HEK293 (cell line): ENCODE measurements around the gene ABCC3.

Experiments
- ATF2 ChIP-seq: fragments of 450-650 bp; formaldehyde crosslinking; IDR thresholded peaks from 2 replicates; pipeline ENCODE4 v1.5.1; 2016; ENCODE audit warnings: missing biosample characterization, missing genetic modification characterization, low read depth
- GLI2 ChIP-seq: fragments of 450-650 bp; formaldehyde crosslinking; IDR thresholded peaks from 2 replicates; pipeline ENCODE4; 2017; ENCODE audit warnings: missing biosample characterization, missing genetic modification characterization, low read depth, borderline replicate concordance
- KLF16 ChIP-seq: fragments of 450-650 bp; formaldehyde crosslinking; IDR thresholded peaks from 2 replicates; pipeline ENCODE4 v1.5.1; 2017; ENCODE audit warnings: missing biosample characterization, missing genetic modification characterization
- KLF9 ChIP-seq: fragments of 450-650 bp; formaldehyde crosslinking; IDR thresholded peaks from 2 replicates; pipeline ENCODE4 v1.5.1; 2016; ENCODE audit warnings: missing biosample characterization, missing genetic modification characterization, low read depth
- PRDM10 ChIP-seq: fragments of 450-650 bp; formaldehyde crosslinking; IDR thresholded peaks from 2 replicates; pipeline ENCODE4 v1.5.1; 2016; ENCODE audit warnings: missing biosample characterization, missing genetic modification characterization
- REPIN1 ChIP-seq: fragments of 450-650 bp; formaldehyde crosslinking; IDR thresholded peaks from 2 replicates; pipeline ENCODE4 v1.5.1; 2017; ENCODE audit warnings: missing biosample characterization, missing genetic modification characterization, low read depth
- SCRT2 ChIP-seq: fragments of 450-650 bp; formaldehyde crosslinking; IDR thresholded peaks from 2 replicates; pipeline ENCODE4 v1.5.1; 2016; ENCODE audit warnings: missing biosample characterization, missing genetic modification characterization
- TCF7L2 ChIP-seq: IDR thresholded peaks from 2 replicates; pipeline ENCODE4 v1.6.1; 2011; ENCODE audit warnings: low read depth, mild to moderate bottlenecking, inconsistent platforms, low read length, moderate library complexity, borderline replicate concordance
- ZBTB11 ChIP-seq: fragments of 450-650 bp; formaldehyde crosslinking; conservative IDR thresholded peaks from 2 replicates; pipeline ENCODE4 v1.5.1; 2016; ENCODE audit warnings: low read depth, missing biosample characterization, missing genetic modification characterization
- ZBTB8A ChIP-seq: fragments of 450-650 bp; formaldehyde crosslinking; IDR thresholded peaks from 2 replicates; pipeline ENCODE4 v1.5.1; 2016; ENCODE audit warnings: missing biosample characterization, missing genetic modification characterization
- ZFHX2 ChIP-seq: fragments of 450-650 bp; formaldehyde crosslinking; conservative IDR thresholded peaks from 2 replicates; pipeline ENCODE4 v1.5.1; 2016; ENCODE audit warnings: missing biosample characterization, missing genetic modification characterization
- ZFP3 ChIP-seq: fragments of 450-650 bp; formaldehyde crosslinking; IDR thresholded peaks from 2 replicates; pipeline ENCODE4 v1.5.1; 2016; ENCODE audit warnings: low read depth, missing biosample characterization, missing genetic modification characterization
- ZNF10 ChIP-seq: fragments of 450-650 bp; formaldehyde crosslinking; IDR thresholded peaks from 2 replicates; pipeline ENCODE4 v1.5.1; 2017; ENCODE audit warnings: missing biosample characterization, missing genetic modification characterization
- ZNF16 ChIP-seq: fragments of 450-650 bp; formaldehyde crosslinking; IDR thresholded peaks from 2 replicates; pipeline ENCODE4 v1.5.1; 2016; ENCODE audit warnings: low read depth, missing biosample characterization, missing genetic modification characterization
- ZNF311 ChIP-seq: fragments of 450-650 bp; formaldehyde crosslinking; IDR thresholded peaks from 2 replicates; pipeline ENCODE4 v1.5.1; 2017; ENCODE audit warnings: missing biosample characterization, missing genetic modification characterization, borderline replicate concordance
- ZNF324 ChIP-seq: fragments of 450-650 bp; formaldehyde crosslinking; IDR thresholded peaks from 2 replicates; pipeline ENCODE4 v1.5.1; 2016; ENCODE audit warnings: missing biosample characterization, missing genetic modification characterization
- ZNF48 ChIP-seq: fragments of 450-650 bp; formaldehyde crosslinking; IDR thresholded peaks from 2 replicates; pipeline ENCODE4 v1.5.1; 2016; ENCODE audit warnings: missing biosample characterization, missing genetic modification characterization
- ZNF530 ChIP-seq: fragments of 450-650 bp; formaldehyde crosslinking; IDR thresholded peaks from 2 replicates; pipeline ENCODE4 v1.5.1; 2016; ENCODE audit warnings: low read depth, missing biosample characterization, missing genetic modification characterization
- ZNF558 ChIP-seq: fragments of 450-650 bp; formaldehyde crosslinking; IDR thresholded peaks from 2 replicates; pipeline ENCODE4 v1.5.1; 2016; ENCODE audit warnings: missing biosample characterization, missing genetic modification characterization
- ZNF707 ChIP-seq: fragments of 450-650 bp; formaldehyde crosslinking; IDR thresholded peaks from 2 replicates; pipeline ENCODE4 v1.5.1; 2016; ENCODE audit warnings: missing biosample characterization, missing genetic modification characterization
- ZSCAN30 ChIP-seq: fragments of 450-650 bp; IDR thresholded peaks from 2 replicates; pipeline ENCODE4 v1.5.1; 2018; ENCODE audit warnings: missing biosample characterization, mild to moderate bottlenecking, missing genetic modification characterization, moderate library complexity
- TF ChIP-seq, protein P1 (sequence below): fragments of 450-650 bp; IDR thresholded peaks from 2 replicates; pipeline ENCODE4 v1.5.1; 2018; ENCODE audit warnings: missing biosample characterization, mild to moderate bottlenecking, missing genetic modification characterization
- TF ChIP-seq, protein P2 (sequence below): fragments of 450-650 bp; formaldehyde crosslinking; IDR thresholded peaks from 2 replicates; pipeline ENCODE4 v1.5.1; 2016; ENCODE audit warnings: missing biosample characterization, missing genetic modification characterization
- TF ChIP-seq, protein P3 (sequence below): fragments of 450-650 bp; formaldehyde crosslinking; IDR thresholded peaks from 2 replicates; pipeline ENCODE4 v1.5.1; 2016; ENCODE audit warnings: missing biosample characterization, missing genetic modification characterization
- TF ChIP-seq, protein P4 (sequence below): fragments of 450-650 bp; formaldehyde crosslinking; IDR thresholded peaks from 2 replicates; pipeline ENCODE4; 2016; ENCODE audit warnings: missing biosample characterization, missing genetic modification characterization

The ABCC3 gene

GRCh38 chr17:50721194-50722010, 86.7 kb downstream of the ABCC3 start (continued):
- TF ChIP-seq PRDM10 (tag by site-specific recombination) = peak; percentile 84
- no peak for TF ChIP-seq REPIN1 (tag by site-specific recombination)
- TF ChIP-seq TCF7L2 = peak; percentile 68; the same call in 1 of the 2 replicates
- TF ChIP-seq, protein P1, sequence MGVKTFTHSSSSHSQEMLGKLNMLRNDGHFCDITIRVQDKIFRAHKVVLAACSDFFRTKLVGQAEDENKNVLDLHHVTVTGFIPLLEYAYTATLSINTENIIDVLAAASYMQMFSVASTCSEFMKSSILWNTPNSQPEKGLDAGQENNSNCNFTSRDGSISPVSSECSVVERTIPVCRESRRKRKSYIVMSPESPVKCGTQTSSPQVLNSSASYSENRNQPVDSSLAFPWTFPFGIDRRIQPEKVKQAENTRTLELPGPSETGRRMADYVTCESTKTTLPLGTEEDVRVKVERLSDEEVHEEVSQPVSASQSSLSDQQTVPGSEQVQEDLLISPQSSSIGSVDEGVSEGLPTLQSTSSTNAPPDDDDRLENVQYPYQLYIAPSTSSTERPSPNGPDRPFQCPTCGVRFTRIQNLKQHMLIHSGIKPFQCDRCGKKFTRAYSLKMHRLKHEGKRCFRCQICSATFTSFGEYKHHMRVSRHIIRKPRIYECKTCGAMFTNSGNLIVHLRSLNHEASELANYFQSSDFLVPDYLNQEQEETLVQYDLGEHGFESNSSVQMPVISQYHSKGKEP (tag by site-specific recombination) = 0 out of 2 replicates have a peak, but pooled peaks have one; percentile 40
- peak; percentile 15; the same call in 1 of the 2 replicates for TF ChIP-seq ZBTB8A (tag by site-specific recombination)
- TF ChIP-seq SCRT2 (tag by site-specific recombination) = peak; percentile 93
- TF ChIP-seq, protein P2, sequence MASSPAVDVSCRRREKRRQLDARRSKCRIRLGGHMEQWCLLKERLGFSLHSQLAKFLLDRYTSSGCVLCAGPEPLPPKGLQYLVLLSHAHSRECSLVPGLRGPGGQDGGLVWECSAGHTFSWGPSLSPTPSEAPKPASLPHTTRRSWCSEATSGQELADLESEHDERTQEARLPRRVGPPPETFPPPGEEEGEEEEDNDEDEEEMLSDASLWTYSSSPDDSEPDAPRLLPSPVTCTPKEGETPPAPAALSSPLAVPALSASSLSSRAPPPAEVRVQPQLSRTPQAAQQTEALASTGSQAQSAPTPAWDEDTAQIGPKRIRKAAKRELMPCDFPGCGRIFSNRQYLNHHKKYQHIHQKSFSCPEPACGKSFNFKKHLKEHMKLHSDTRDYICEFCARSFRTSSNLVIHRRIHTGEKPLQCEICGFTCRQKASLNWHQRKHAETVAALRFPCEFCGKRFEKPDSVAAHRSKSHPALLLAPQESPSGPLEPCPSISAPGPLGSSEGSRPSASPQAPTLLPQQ = no peak
- TF ChIP-seq ZNF558 (tag by site-specific recombination) = no peak
- no peak for TF ChIP-seq ZNF16 (tag by site-specific recombination)
- TF ChIP-seq ZNF311 (tag by site-specific recombination) = no peak
- TF ChIP-seq ATF2 (tag by site-specific recombination) = peak; percentile 38; the same call in 1 of the 2 replicates
- TF ChIP-seq ZBTB11 (tag by site-specific recombination) = 0 out of 2 replicates have a peak, but pooled peaks have one; percentile 37
- 0 out of 2 replicates have a peak, but pooled peaks have one; percentile 33 for TF ChIP-seq ZNF324 (tag by site-specific recombination)
- TF ChIP-seq ZNF530 (tag by site-specific recombination) = no peak
- no peak for TF ChIP-seq ZFP3 (tag by site-specific recombination)
- TF ChIP-seq, protein P3, sequence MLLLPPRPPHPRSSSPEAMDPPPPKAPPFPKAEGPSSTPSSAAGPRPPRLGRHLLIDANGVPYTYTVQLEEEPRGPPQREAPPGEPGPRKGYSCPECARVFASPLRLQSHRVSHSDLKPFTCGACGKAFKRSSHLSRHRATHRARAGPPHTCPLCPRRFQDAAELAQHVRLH (tag by site-specific recombination) = 0 out of 2 replicates have a peak, but pooled peaks have one; percentile 57
- no peak for TF ChIP-seq KLF9
- TF ChIP-seq ZFHX2 (tag by site-specific recombination) = no peak
- no peak for TF ChIP-seq ZNF10 (tag by site-specific recombination)
- no peak for TF ChIP-seq GLI2 (tag by site-specific recombination)
- no peak for TF ChIP-seq ZNF48 (tag by site-specific recombination)
- peak; percentile 83 for TF ChIP-seq ZSCAN30
- no peak for TF ChIP-seq KLF16
- no peak for TF ChIP-seq ZNF707
- TF ChIP-seq, protein P4, sequence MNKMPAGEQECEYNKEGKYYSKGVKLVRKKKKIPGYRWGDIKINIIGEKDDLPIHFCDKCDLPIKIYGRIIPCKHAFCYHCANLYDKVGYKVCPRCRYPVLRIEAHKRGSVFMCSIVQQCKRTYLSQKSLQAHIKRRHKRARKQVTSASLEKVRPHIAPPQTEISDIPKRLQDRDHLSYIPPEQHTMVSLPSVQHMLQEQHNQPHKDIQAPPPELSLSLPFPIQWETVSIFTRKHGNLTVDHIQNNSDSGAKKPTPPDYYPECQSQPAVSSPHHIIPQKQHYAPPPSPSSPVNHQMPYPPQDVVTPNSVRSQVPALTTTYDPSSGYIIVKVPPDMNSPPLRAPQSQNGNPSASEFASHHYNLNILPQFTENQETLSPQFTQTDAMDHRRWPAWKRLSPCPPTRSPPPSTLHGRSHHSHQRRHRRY (tag by site-specific recombination) = no peak
